Urinary bladder (tissue), 4 donors: ENCODE measurements around the gene SIM1. TPM values are rescaled to one million over a fixed set of nuclear protein-coding genes. Genes with fewer than 3 reads are reported as not detected.

Experiments
- DNase-seq: peaks from one replicate; pipeline ENCODE4 v3.0.0-alpha.2; 2015; ENCODE audit errors: extremely low spot score
- H3K27ac ChIP-seq: one replicate; pipeline ENCODE4 v1.5.1; 2013; ENCODE audit warnings: low read depth, mild to moderate bottlenecking, moderate library complexity
- H3K36me3 ChIP-seq: one replicate; pipeline ENCODE4 v1.6.1; 2013; ENCODE audit warnings: mild to moderate bottlenecking, moderate library complexity; ENCODE audit not compliant: insufficient read depth
- H3K4me1 ChIP-seq: one replicate; pipeline ENCODE4 v1.6.1; 2013; ENCODE audit warnings: mild to moderate bottlenecking, moderate library complexity; ENCODE audit not compliant: insufficient read depth
- H3K4me3 ChIP-seq: one replicate; pipeline ENCODE4 v1.5.1; 2013; ENCODE audit warnings: low read depth, low read length
- WGBS: extraction: QIAGEN DNeasy Blood & Tissue Kit; methylation state at CpG from one replicate; pipeline ENCODE4 v1.1.7; 2013; 5-methylcytosine and 5-hydroxymethylcytosine counted together
- polyA plus RNA-seq: library from polyadenylated mRNA; stranded (reverse); fragments of 200-250 nt; gene quantifications from one replicate; pipeline ENCODE4 v1.2.3, GENCODE V29; 2013
- total RNA-seq: library from RNA; depleted of rRNA; stranded (reverse); fragments of >200 nt; gene quantifications from one replicate; pipeline ENCODE4 v1.2.3, GENCODE V29; 2014
- donor health status: healthy with polysubstance abuse.
- donor health status: healthy.

The SIM1 gene
- total and polyA plus RNA-seq, 2 donors, result 0.21 TPM; not detected in 1

GRCh38 chr6:100335991-100336390 lies 128.7 kb downstream of the SIM1 start:
- WGBS, result 36% methylated on average over 1 of the region's 1 CpG

More at GRCh38 chr6:100335991-100336390, 128.7 kb downstream of the SIM1 start:
- Histone ChIP-seq H3K4me1 (no peaks in the 10 kb centered on the region), H3K4me3 (no peak overlapping the region), H3K27ac (no peak overlapping the region), H3K36me3 (no peaks in the 10 kb centered on the region)
- no peak for DNase-seq
